NCI-H82 treated with DMSO at 0.1 percent for 48 hours (cell line): Measurements from ENCODE around the gene DUSP15.
"Not testable (repeated sequence)": the region's sequence is repeated elsewhere in the genome, so short reads cannot be mapped to it uniquely, and the experiment has no call there.

Experiments used
- DNase-seq: peaks from one replicate; lab custom pipeline; 2025; ENCODE audit not compliant: unreplicated experiment; lab: John Stamatoyannopoulos, UW

Gene DUSP15

GRCh38 chr20:31869942-31870725, at the start of gene DUSP15, which contains the start of gene TTLL9:
TSS of gene DUSP15 (minus strand) at chr20:31870527. CDS start at chr20:31870337, 190 bp downstream.
TSS of gene TTLL9 (plus strand) at chr20:31870634. CDS start at chr20:31871127, 493 bp downstream.
- DNase-seq: no peak

GRCh38 chr20:31919410-31920155, 49.3 kb upstream of the DUSP15 start:
- no peak for DNase-seq

GRCh38 chr20:31918466-31919105, 48.3 kb upstream of the DUSP15 start:
- DNase-seq: no peak

GRCh38 chr20:31917962-31918412, 47.7 kb upstream of the DUSP15 start:
- DNase-seq: not testable (repeated sequence)

GRCh38 chr20:31916708-31917107, 46.4 kb upstream of the DUSP15 start:
- DNase-seq: no peak

GRCh38 chr20:31915491-31916280, 45.4 kb upstream of the DUSP15 start:
- DNase-seq: no peak

GRCh38 chr20:31914170-31914569, 43.8 kb upstream of the DUSP15 start:
- no peak for DNase-seq

GRCh38 chr20:31913431-31914157, 43.3 kb upstream of the DUSP15 start:
- no peak for DNase-seq

GRCh38 chr20:31910071-31910803, 39.9 kb upstream of the DUSP15 start:
- no peak for DNase-seq

- DNase-seq: no peak
These were observed 39.1 kb upstream of the DUSP15 start for GRCh38 chr20:31909253-31910070.

- no peak for DNase-seq
These were observed 38.1 kb upstream of the DUSP15 start for GRCh38 chr20:31908424-31908823.

GRCh38 chr20:31908016-31908415, 37.7 kb upstream of the DUSP15 start:
- no peak for DNase-seq

GRCh38 chr20:31907046-31907445, 36.7 kb upstream of the DUSP15 start:
- no peak for DNase-seq

GRCh38 chr20:31906001-31906400, 35.7 kb upstream of the DUSP15 start:
- DNase-seq: no peak

GRCh38 chr20:31903627-31904386, 33.5 kb upstream of the DUSP15 start:
- no peak for DNase-seq

GRCh38 chr20:31901615-31902014, 31.3 kb upstream of the DUSP15 start:
- no peak for DNase-seq

GRCh38 chr20:31897541-31897940, 27.2 kb upstream of the DUSP15 start:
- no peak for DNase-seq

GRCh38 chr20:31896049-31896448, 25.7 kb upstream of the DUSP15 start:
- DNase-seq: no peak
